Glutamatergic neuron (in vitro differentiated cells): ENCODE data around the gene ZSWIM1. TPM values are rescaled to one million over a fixed set of nuclear protein-coding genes. Genes with fewer than 3 reads are reported as not detected.

Source experiments
- DNase-seq: peaks from one replicate; pipeline ENCODE4 v3.0.0; 2022
- H3K27ac Mint-ChIP-seq: one replicate; pipeline ENCODE4 v1.8.0; 2020; ENCODE audit warnings: mild to moderate bottlenecking, mixed read lengths, inconsistent platforms; ENCODE audit not compliant: unreplicated experiment
- H3K27me3 Mint-ChIP-seq: one replicate; pipeline ENCODE4 v1.8.0; 2020; ENCODE audit warnings: mild to moderate bottlenecking, moderate library complexity, mixed read lengths, inconsistent platforms; ENCODE audit not compliant: unreplicated experiment
- H3K36me3 Mint-ChIP-seq: one replicate; pipeline ENCODE4 v1.8.0; 2020; ENCODE audit warnings: mild to moderate bottlenecking, mixed read lengths, inconsistent platforms; ENCODE audit not compliant: unreplicated experiment
- H3K4me1 Mint-ChIP-seq: one replicate; pipeline ENCODE4 v1.8.0; 2020; ENCODE audit warnings: mild to moderate bottlenecking, low read depth, mixed read lengths, inconsistent platforms; ENCODE audit not compliant: unreplicated experiment
- H3K4me3 Mint-ChIP-seq: one replicate; pipeline ENCODE4 v1.8.0; 2020; ENCODE audit warnings: mild to moderate bottlenecking, mixed read lengths, inconsistent platforms; ENCODE audit not compliant: unreplicated experiment
- H3K9me3 Mint-ChIP-seq: one replicate; pipeline ENCODE4 v1.8.0; 2020; ENCODE audit warnings: mild to moderate bottlenecking, moderate library complexity, mixed read lengths, inconsistent platforms; ENCODE audit not compliant: unreplicated experiment
- long read RNA-seq: library from polyadenylated mRNA; unstranded; transcript quantifications from one replicate; pipeline ENCODE4 v2.0.0, GENCODE V29; 2020; ENCODE audit not compliant: unreplicated experiment
- total RNA-seq: library from RNA; stranded (reverse); fragmentation: NEBNext Ultra II Directional; extraction: Animal tissue kit (Norgen Biotek cat#: 25700); gene quantifications from one replicate; pipeline ENCODE4 v1.2.1, GENCODE V29; 2021; ENCODE audit not compliant: unreplicated experiment
- TF ChIP-seq, protein P1 (sequence below): fragments of 200-600 bp; sonication (generic); IDR thresholded peaks from one replicate; pipeline ENCODE4 v1.5.0; 2021; ENCODE audit not compliant: partially characterized antibody, unreplicated experiment

Gene ZSWIM1
- 10.2 TPM for total RNA-seq
- long read RNA-seq, result 0 reads

- Mint-ChIP-seq H3K4me3 (peak within 1 kb of the TSS; percentile 88), H3K4me1 (peaks cover 9% of the 10 kb centered on the region), H3K9me3 (no peaks in the 10 kb centered on the region), H3K36me3 (no peaks in the 10 kb centered on the region), H3K27ac (peak within 1 kb of the TSS; percentile 87), H3K27me3 (peaks cover 3% of the 10 kb centered on the region)
- peak; percentile 99 for DNase-seq
- TF ChIP-seq, protein P1, sequence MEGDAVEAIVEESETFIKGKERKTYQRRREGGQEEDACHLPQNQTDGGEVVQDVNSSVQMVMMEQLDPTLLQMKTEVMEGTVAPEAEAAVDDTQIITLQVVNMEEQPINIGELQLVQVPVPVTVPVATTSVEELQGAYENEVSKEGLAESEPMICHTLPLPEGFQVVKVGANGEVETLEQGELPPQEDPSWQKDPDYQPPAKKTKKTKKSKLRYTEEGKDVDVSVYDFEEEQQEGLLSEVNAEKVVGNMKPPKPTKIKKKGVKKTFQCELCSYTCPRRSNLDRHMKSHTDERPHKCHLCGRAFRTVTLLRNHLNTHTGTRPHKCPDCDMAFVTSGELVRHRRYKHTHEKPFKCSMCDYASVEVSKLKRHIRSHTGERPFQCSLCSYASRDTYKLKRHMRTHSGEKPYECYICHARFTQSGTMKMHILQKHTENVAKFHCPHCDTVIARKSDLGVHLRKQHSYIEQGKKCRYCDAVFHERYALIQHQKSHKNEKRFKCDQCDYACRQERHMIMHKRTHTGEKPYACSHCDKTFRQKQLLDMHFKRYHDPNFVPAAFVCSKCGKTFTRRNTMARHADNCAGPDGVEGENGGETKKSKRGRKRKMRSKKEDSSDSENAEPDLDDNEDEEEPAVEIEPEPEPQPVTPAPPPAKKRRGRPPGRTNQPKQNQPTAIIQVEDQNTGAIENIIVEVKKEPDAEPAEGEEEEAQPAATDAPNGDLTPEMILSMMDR, result no peak
These were observed at the start of gene ZSWIM1 for GRCh38 chr20:45880988-45881788. Gene ZSWIM1 (plus strand): TSS chr20:45881227. CDS start chr20:45882593, 1,366 bp downstream.

GRCh38 chr20:45832619-45833018 lies 48.4 kb upstream of the ZSWIM1 start:
- Mint-ChIP-seq H3K36me3 (no peaks in the 10 kb centered on the region), H3K27ac (no peak overlapping the region), H3K9me3 (no peaks in the 10 kb centered on the region), H3K4me1 (no peaks in the 10 kb centered on the region), H3K4me3 (peak overlapping the region; percentile 81), H3K27me3 (no peaks in the 10 kb centered on the region)
- DNase-seq, result no peak
- TF ChIP-seq, protein P1, result no peak

DNA sequence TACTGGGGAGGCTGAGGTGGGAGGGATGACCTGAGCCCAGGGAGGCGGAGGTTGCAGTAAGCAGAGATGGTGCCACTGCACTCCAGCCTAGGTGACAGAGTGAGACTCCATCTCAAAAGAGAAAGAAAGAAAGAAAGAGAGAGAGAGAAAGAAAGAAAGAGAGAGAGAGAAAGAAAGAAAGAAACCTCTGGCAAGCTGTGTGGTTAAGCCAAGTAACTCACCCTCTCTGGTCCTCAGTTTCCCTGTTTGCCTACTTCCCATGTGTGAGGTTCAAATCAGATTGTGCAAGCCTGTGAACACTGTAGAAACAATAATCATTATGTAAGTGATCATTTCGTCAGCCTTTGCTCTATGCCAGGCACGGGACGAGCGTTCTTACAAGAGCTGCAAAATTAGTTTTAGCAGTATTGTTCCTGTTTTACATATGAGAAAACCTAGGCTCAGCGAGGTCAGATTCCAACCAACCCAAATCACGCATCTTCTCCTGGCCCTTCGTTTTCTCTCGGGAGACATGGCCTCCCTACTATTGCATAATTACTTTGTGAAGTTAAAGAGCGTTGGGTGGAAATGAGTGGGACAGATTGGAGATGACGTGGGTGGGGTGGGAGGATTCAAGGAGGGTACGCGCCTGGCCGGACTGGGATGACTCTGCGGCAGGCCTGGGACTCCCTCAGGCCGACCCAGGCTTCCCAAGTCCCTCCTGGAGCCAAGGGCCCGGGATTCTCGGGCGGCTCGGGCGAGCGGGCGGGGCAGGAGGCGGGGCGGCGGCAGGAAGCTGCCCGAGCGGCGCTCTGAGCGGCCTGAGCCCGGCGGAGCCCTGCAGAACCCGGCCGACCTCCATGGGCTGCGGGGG lies 47.8 kb upstream of the ZSWIM1 start, which contains the start of gene SNX21:
Gene SNX21, plus strand, starts transcription at position 770 of the 853 bp plus-strand sequence. CDS start 121 bp downstream, outside the sequence.
- TF ChIP-seq, protein P1, result no peak
- H3K27me3 Mint-ChIP-seq, result no peaks in the 10 kb centered on the region
- peak; percentile 79 for DNase-seq
- H3K9me3 Mint-ChIP-seq, result no peaks in the 10 kb centered on the region
- H3K4me1 Mint-ChIP-seq, result no peaks in the 10 kb centered on the region
- H3K36me3 Mint-ChIP-seq, result no peaks in the 10 kb centered on the region
- H3K27ac Mint-ChIP-seq, result peak within 1 kb of the TSS; percentile 70
- peak within 1 kb of the TSS; percentile 82 for H3K4me3 Mint-ChIP-seq

DNA sequence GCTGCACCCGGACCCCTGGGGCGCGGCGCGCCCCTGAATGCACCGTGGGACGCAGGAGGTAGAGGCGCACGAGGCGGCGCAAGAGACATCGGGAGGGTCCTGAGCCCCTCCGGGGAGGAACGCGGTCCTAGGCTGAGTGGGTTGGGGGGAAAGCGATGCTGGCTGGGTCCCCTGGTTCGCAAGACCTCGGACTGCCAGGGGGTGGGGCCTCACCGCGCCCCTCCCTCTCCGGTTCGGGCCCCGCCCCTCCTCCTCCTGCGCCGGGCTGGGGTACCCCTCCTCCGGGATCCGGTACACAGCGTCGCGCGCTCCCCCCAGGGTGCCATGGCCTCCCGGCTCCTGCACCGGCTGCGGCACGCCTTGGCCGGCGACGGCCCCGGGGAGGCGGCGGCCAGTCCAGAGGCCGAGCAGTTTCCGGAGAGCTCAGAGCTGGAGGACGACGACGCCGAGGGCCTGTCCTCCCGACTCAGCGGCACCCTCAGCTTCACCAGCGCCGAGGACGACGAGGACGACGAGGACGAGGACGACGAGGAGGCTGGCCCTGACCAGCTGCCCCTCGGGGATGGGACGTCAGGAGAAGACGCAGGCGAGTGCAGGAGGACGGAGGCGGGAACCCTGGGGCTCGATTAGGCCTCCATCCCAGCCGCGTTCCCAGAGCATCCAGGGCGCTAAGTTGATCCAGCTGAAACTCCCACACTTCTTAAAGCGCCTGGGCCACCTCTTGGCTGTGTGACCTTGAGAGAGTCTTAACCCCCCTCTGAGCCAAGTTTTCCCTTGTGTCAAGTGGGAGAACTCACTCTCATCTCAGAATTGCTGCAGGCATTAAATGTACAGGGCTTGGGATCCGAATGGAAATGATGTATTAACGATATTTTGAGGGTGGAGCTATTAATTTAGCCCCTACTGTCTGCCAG lies 46.9 kb upstream of the ZSWIM1 start:
- no peak overlapping the region for H3K27ac Mint-ChIP-seq
- peak overlapping the region; percentile 82 for H3K4me3 Mint-ChIP-seq
- no peaks in the 10 kb centered on the region for H3K9me3 Mint-ChIP-seq
- peak; percentile 76 for DNase-seq
- no peaks in the 10 kb centered on the region for H3K4me1 Mint-ChIP-seq
- TF ChIP-seq, protein P1, result no peak
- no peaks in the 10 kb centered on the region for H3K36me3 Mint-ChIP-seq
- H3K27me3 Mint-ChIP-seq, result no peaks in the 10 kb centered on the region
